Skeletal muscle satellite cell (primary cell): ENCODE data around the gene RTN4R.
"Not testable (repeated sequence)": the region's sequence is repeated elsewhere in the genome, so short reads cannot be mapped to it uniquely, and the experiment has no call there.

ENCODE experiments used
- H3K27me3 ChIP-seq: 2 replicates; pipeline ENCODE4 v1.7.0; 2013; ENCODE audit warnings: low read length; ENCODE audit not compliant: control insufficient read depth, insufficient read depth
- H3K36me3 ChIP-seq: 2 replicates; pipeline ENCODE4 v1.7.0; 2013; ENCODE audit warnings: mild to moderate bottlenecking, control low read depth, low read length; ENCODE audit not compliant: insufficient read depth
- H3K4me1 ChIP-seq: 2 replicates; pipeline ENCODE4 v1.7.0; 2013; ENCODE audit warnings: low read length; ENCODE audit not compliant: control insufficient read depth, insufficient read depth
- H3K4me2 ChIP-seq: 2 replicates; pipeline ENCODE4 v1.7.0; 2013; ENCODE audit warnings: mild to moderate bottlenecking, low read length
- H3K4me3 ChIP-seq: 2 replicates; pipeline ENCODE4 v1.7.0; 2013; ENCODE audit warnings: low read length
- H3K9ac ChIP-seq: 2 replicates; pipeline ENCODE4 v1.7.0; 2013; ENCODE audit warnings: mild to moderate bottlenecking, low read depth, low read length, moderate library complexity
- H3K9me3 ChIP-seq: replicated peaks from 2 replicates; pipeline ENCODE4 v1.7.0; 2013; ENCODE audit warnings: mild to moderate bottlenecking, control low read depth, low read length

RTN4R gene

GRCh38 chr22:20311249-20312062 lies 43.3 kb upstream of the RTN4R start:
- not testable (repeated sequence) for H3K4me1 ChIP-seq, H3K27me3 ChIP-seq

DNA sequence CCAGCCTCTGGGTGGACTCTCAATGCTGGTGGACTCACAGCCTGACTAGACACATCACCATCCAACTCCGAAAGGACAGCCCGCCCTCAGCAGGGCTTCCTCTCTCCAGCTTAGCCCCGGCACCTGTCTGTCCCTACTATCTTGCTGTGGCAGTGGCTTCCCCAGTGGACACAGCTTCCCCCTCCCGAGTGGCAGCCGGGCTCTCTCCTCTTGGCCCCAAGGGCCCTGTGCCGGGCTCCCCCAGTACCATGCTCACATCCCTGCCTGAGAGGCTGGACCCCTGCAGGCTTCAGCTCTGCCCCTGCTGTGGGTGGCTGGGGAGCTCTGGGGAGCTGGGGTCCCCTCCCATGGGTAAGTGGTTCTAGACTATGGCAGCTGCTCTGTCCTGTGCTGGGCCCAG lies 42.7 kb upstream of the RTN4R start:
- not testable (repeated sequence) for H3K9me3 ChIP-seq, H3K36me3 ChIP-seq, H3K9ac ChIP-seq, H3K27me3 ChIP-seq, H3K4me2 ChIP-seq, H3K4me3 ChIP-seq, H3K4me1 ChIP-seq

More at GRCh38 chr22:20311249-20312062, 43.3 kb upstream of the RTN4R start:
- H3K9me3 ChIP-seq, H3K36me3 ChIP-seq, H3K9ac ChIP-seq, H3K4me3 ChIP-seq, H3K4me2 ChIP-seq: not testable (repeated sequence)

DNA sequence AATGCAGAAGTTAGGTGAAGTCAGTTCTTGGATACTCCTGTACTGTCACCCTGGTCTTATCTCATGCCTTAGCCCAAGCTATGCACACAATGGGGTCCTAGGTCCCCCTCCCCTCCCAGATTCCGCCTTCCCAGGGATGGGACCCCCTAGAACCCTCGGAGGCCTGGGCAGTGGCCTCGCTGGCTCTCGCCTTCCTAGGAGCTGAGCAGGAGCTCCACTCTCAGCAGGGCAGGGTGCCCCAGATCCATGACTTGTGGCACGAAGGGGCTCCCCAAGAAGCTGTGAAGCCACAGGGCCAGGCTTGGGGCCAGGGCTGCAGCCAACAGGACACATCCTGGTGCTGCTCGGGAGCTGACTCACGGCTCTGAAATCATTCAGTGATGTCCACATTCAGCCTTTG lies 42.1 kb upstream of the RTN4R start:
- H3K4me1 ChIP-seq, H3K9ac ChIP-seq, H3K27me3 ChIP-seq, H3K4me2 ChIP-seq, H3K4me3 ChIP-seq, H3K9me3 ChIP-seq, H3K36me3 ChIP-seq: not testable (repeated sequence)

DNA sequence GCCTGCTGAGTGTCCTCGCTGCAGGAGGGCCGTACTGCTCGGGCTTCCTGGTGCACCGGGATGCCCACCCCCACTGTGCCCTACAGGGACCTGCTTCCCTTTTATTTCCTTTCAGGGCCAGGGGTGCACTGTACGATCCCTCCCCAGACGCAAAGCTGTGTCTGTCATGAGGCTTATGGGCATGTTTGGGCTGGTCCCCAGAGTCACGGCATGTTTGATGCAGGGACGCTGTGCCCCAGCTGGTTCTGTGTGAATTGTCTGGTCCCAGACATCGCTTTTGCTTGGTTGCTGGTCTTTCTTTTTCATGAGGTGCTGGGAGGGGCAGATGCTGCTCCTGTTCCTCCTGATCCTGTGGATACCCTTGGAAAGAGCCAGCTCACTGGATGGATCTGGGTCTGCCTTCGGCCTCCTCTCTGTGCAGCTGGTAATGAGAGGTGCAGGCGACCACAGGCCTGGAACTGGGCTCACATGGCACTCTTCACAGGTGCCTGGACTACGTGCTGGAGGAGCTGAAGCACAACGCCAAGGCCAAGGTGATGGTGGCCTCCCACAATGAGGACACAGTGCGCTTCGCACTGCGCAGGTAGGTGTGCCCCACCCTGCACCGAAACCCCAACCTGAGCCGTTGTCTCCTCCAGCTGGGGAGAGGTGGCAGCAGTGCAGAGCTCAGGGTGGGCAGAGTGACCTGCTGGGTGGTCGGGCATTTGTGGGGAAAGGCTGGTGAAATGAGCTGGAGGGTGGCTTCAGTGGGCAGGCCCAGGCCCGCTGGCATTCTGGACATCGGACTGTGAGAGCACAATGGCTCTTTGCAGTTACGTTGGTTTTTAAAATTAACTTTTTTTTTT lies 40.9 kb upstream of the RTN4R start:
- not testable (repeated sequence) for H3K36me3 ChIP-seq, H3K9me3 ChIP-seq, H3K4me2 ChIP-seq, H3K9ac ChIP-seq, H3K4me1 ChIP-seq, H3K4me3 ChIP-seq, H3K27me3 ChIP-seq

DNA sequence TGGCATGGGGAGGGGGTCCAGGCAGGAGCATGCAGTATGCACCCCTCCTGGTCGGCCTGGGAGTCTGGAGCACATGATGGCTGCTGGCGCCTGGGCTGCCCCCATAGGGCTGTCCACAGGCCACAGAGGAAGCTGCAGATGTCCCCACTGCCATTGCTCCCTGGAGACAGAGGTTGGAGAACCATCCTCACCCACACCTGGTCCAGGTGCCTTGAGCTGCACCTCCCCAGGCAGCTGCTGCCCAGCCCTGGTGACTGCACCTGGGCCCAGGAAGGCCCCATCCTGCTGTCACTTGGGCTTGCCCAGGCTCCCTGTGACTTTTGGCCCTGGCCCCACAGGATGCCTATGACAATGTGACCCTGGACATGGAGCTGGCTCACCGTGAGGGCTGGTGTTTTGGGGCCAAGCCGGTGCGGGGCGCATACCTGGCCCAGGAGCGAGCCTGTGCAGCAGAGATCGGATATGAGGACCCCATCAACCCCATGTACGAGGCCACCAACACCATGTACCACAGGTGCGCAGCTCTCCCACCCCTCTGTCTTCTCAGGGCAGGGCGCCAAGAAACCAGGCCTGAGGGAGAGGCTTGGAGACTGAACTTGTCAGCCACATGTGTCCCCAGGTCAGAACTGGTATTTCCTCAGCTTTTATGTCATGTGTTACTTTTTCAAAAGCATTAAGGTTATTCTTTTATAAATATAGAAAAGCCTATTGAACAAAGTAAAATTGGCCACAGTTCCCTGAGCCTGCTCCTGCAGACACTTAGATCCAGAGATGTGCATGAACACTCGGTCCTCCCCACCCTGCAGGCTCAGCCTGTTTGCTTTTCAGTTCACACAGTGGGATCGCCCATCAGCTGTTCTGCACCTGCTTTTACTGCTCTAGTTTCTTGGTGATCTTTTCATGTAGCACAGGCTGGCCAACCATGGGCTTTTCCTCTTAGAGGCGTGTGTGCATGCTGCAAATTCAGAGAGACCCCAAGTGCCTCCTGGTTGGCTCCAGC lies 39.6 kb upstream of the RTN4R start:
- not testable (repeated sequence) for H3K27me3 ChIP-seq, H3K4me2 ChIP-seq, H3K4me1 ChIP-seq, H3K36me3 ChIP-seq, H3K9ac ChIP-seq, H3K9me3 ChIP-seq, H3K4me3 ChIP-seq

GRCh38 chr22:20306646-20307447 lies 38.7 kb upstream of the RTN4R start:
- H3K9me3 ChIP-seq, H3K27me3 ChIP-seq, H3K4me2 ChIP-seq, H3K9ac ChIP-seq, H3K4me1 ChIP-seq, H3K4me3 ChIP-seq, H3K36me3 ChIP-seq: not testable (repeated sequence)

GRCh38 chr22:20305894-20306645 lies 38.0 kb upstream of the RTN4R start:
- Histone ChIP-seq H3K4me1 (no peaks in the 10 kb centered on the region), H3K27me3 (peaks cover 9% of the 10 kb centered on the region), H3K9ac (no peak overlapping the region), H3K4me3 (no peak overlapping the region), H3K9me3 (no peaks in the 10 kb centered on the region), H3K4me2 (no peak overlapping the region), H3K36me3 (no peaks in the 10 kb centered on the region)

DNA sequence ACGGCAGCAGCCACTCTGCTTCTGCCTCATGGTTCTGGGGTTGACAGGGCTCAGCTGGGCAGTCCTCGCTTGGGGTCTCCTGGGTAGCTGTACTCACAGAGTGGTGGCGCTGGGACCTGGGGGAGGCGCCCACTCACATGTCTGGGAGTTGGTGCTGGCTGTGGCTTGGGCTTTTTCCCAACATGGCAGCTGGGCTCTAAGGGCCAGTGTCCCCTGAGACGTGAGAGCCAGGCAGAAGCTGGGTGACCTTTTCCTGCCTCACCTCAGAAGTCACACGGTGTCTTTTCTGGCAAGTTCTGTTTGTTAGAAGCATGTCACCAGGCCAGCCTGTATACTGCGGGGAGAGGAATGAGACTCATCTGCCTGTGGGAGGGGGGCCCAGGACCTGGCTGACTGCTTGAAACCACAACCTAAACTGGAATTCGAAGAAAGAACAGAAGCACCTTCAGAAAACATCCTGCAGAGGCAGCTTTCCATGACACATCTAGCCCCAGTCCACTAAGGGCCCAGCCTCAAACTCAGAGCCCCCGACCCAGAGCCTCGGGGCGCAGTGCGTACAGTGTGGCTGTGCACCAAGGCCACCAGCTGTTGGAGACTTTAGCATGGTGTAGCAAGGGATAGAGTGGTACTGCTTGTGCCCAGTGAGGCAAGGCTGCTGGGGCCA lies 37.2 kb upstream of the RTN4R start:
- not testable (repeated sequence) for H3K9ac ChIP-seq, H3K4me3 ChIP-seq, H3K9me3 ChIP-seq, H3K4me1 ChIP-seq, H3K36me3 ChIP-seq, H3K4me2 ChIP-seq
- H3K27me3 ChIP-seq, result peaks cover 14% of the 10 kb centered on the region

- H3K9ac ChIP-seq, result no peak overlapping the region
- no peaks in the 10 kb centered on the region for H3K4me1 ChIP-seq
- H3K36me3 ChIP-seq, result no peaks in the 10 kb centered on the region
- H3K27me3 ChIP-seq, result peaks cover 19% of the 10 kb centered on the region
- H3K9me3 ChIP-seq, result no peaks in the 10 kb centered on the region
- no peak overlapping the region for H3K4me2 ChIP-seq
- no peak overlapping the region for H3K4me3 ChIP-seq
Measured at GRCh38 chr22:20304646-20305045, 36.5 kb upstream of the RTN4R start.

GRCh38 chr22:20303229-20303534 lies 35.1 kb upstream of the RTN4R start:
- H3K27me3 ChIP-seq, result peaks cover 25% of the 10 kb centered on the region
- not testable (repeated sequence) for H3K9me3 ChIP-seq, H3K9ac ChIP-seq, H3K36me3 ChIP-seq, H3K4me2 ChIP-seq, H3K4me3 ChIP-seq, H3K4me1 ChIP-seq
